NCI-H345 treated with DMSO at 0.1 percent for 48 hours (cell line): ENCODE measurements around the gene GRB10.
"Not testable (repeated sequence)": the region's sequence is repeated elsewhere in the genome, so short reads cannot be mapped to it uniquely, and the experiment has no call there.

ENCODE experiments used
- DNase-seq: peaks from one replicate; lab custom pipeline; 2025; ENCODE audit not compliant: unreplicated experiment; lab: John Stamatoyannopoulos, UW

The GRB10 gene

DNA sequence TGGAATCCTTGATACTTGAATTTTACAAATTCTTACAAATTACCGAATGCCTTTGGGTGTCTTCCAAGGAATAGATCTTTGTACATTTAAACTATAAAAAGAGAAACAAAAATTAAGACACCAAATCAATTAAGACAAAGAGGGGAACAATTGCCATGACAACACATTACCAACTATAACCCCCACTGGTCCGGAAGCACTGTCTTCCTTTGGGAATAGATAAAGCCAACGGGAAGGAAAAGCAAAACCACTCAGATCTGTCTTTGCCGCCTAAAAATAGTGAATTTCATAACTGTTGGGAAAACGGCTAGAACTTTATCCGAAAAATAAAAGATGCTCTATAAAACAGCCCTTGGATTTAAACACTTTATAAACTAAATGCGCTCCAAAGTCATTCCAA is 37.4 kb downstream of the GRB10 start:
- no peak for DNase-seq

DNA sequence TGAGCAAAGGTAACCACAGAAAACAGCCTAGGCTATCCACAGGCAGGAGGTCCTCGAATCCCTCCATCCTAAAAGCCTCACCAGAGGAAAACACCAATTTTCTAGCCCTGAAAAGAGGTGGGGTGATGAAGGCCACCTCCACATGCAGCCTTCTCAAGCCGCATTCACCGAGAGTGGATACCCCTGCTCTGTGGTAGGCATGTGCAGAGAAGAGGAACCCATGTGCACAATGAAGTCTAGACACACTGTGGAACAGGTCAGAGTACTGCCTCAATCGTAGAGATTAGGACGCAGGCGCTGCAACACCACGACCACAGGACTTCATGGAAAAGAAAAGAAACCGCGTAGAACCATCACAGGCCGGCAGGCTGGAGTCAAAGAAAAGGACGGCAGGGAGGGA is 38.8 kb downstream of the GRB10 start:
- DNase-seq = no peak

DNA sequence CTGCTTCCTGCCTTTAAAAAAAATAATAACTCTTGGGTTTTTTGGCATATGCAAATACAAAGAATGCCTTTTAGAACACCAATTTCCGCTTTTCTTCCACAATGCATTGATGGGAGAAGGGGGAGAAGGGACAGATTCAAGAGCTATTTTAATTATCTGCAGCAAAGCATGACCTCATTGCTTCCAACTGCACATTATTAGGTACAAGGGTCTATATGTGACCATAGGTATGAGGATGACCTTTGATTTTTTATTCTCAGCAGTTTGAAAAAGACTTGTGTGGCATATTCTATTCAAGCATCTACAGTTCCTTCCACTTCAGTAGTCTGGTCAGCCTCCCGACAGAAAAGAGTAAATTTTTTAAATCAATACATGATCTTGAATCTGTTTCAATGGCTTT is 39.7 kb downstream of the GRB10 start:
- no peak for DNase-seq

DNA sequence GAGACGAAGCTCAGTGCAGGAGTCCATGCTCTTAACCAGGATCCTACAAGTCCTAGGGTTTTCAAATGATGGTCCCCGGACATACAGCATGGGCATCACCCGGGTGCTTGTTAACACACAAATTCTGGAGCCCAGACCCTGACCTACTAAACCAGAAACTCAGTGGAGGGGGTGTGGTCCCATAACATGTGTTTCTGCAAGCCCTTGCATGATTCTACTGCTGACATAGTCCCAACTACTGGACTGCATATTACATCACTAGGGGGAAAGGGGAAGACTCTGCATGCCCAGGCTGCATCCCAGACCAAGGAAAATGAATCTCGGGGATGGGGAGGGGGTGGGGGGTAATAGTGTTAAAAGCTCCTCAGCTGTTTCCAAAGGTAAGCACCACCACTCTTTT is 40.3 kb downstream of the GRB10 start:
- no peak for DNase-seq

DNA sequence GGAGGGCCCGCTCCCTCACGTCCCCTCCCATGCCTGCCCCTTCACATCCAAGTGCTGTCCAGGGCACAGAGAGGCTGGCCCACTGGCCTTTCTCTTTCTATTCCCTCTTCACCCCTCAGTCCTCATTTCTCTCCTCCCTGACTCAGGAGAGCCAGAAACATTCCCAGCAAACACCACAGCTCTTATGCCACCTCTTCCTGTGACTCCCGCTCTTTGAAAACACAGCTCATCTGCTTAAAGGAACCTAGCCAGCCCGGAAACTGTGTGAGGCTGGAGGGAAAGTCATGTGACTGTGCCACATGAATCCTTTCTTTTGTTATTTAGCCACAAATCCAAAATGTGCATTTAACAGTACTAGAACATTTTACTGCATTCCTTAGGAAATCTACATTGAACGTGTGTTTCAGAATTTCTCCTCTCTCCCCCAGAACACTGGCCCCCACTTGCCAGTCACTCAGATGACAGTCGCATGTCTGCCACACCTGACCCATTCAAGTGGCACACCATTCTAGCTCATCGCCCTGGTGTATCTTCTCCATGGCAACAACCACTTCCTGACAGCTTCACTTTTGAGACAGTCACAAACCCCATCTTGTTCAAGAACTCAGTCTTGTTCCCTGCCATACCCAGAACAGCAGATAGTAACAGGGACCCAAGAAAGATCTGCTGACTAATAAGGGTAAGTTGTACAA is 42.8 kb downstream of the GRB10 start:
- DNase-seq = no peak

DNA sequence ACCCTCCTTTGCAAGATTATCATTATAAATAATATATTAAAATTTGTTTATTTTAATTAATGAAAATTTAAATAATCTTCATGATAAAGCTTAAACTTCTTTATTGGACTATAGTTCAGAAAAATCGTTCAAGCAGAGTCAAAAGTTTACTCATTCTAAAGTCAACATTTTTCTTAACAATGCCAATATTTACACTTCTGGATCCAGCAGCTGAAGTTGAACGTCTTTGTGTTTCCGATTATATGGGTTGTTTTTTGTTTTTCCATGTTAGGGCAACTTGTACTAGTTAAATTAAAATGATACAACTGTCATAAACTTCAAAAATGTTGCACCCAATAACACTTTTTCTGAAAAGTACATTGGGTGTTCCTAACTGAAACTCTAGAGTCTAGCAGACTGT is 43.8 kb downstream of the GRB10 start:
- DNase-seq = no peak

DNA sequence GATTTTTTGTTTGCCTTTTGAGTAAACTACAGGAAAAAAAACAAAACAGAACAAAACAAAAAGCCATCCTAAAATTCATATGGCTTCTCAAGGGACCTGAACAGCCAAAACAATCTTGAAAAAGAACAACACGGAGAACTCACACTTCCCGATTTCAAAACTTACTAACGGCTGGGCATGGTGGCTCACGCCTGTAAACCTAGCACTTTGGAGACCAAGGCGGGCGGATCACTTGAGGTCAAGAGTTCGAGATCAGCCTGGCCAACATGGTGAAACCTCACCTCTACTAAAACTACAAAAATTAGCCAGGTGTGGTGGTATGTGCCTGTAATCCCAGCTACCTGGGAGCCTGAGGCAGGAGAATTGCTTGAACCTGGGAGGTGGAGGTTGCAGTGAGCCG is 46.9 kb downstream of the GRB10 start:
- DNase-seq = not testable (repeated sequence)

DNA sequence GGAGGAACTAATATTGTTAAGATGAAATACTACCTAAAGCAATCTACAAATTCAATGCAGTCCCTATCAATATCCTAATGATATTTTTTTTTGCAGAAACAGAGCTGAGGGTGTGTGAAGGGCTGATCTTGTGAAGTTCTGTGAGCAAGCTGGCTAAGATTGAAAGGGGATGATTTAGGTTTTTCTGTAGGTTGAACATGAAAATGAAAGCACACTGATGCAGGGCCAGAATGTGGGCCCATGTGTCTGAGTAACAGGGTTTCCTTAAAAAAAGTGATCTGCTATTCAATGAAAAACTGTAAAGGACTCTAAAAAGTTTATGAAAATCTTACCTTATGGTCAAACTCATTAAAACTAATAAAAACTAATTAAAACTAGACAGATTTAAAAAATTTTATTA is 47.4 kb downstream of the GRB10 start:
- no peak for DNase-seq

DNA sequence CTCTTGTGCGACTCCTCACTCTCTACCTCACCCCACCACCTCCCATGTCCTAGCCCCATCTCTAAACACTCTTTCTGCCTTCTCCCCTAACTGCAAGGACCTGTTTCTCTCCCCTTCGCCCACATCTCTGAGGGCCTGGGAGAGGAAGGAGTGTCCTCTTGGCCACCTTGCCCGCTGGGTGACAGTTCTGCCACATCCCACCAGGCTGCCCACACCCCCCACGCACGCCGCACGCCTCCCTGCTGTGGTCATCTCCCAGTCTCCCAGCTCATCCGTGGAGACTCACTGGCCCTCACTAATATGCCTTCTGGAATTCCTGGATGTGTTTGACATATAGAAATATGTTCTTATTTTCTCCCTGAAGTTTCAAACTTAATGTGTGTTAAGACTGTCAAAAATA is 48.5 kb downstream of the GRB10 start:
- no peak for DNase-seq

DNA sequence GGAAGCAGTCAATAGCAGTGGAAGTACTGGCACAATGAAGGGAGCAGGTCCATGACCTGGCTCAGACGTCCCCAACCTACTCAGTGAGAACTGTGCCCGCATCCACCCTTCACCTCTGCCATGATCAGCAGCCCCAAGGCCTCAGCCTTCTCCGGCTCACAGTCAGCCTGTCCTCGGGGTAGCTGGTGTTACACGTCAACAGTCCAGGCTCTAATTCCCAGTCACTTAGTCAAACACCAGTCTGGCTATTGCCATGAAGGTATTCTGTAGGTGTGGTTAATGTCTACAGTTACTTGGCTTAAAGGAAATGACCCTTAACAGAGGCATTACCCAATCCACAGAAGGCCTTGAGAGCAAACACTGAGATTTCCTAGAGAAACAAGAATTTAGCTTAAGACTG is 49.1 kb downstream of the GRB10 start:
- no peak for DNase-seq

DNA sequence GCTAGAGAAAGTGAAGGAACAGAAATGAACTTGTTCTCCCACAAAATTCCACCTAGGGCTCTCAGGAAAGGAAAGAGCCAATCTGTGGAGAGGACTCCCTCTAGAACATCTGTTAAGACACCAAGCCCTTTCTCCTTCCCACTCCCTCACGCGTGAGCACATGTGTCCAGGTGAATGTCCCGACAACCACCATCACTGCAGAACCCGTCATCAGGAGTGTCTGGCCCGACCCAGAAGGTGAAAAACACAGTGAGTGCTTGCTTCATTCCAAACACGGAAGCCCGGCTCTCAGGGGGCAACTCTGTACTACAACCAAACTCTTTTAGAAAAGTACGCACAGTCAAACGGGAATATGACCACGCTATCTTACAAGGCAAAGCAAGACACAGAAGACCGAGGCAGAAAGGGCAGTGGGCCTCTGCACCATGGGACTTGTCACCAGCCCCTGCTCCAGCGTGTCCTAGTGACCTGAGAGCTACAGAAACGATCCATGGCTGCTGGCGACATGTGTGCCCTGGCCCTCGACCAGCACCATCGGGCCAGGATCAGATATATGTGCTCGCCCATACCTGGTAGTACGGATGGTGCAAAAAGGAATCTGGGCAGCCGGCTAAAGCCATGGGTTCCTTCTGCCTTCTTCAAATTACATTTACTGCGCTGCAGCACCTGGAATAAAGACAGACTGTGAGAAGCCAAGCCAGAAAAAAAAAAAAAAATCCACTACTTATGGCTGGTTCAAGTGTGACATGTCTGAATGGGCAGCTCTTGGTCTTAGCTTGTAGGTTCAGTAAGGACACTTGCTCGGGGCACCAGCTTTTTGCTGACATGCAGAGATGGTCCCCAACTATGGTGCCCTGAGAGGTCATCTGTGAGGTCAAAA is 50.8 kb downstream of the GRB10 start:
- no peak for DNase-seq

DNA sequence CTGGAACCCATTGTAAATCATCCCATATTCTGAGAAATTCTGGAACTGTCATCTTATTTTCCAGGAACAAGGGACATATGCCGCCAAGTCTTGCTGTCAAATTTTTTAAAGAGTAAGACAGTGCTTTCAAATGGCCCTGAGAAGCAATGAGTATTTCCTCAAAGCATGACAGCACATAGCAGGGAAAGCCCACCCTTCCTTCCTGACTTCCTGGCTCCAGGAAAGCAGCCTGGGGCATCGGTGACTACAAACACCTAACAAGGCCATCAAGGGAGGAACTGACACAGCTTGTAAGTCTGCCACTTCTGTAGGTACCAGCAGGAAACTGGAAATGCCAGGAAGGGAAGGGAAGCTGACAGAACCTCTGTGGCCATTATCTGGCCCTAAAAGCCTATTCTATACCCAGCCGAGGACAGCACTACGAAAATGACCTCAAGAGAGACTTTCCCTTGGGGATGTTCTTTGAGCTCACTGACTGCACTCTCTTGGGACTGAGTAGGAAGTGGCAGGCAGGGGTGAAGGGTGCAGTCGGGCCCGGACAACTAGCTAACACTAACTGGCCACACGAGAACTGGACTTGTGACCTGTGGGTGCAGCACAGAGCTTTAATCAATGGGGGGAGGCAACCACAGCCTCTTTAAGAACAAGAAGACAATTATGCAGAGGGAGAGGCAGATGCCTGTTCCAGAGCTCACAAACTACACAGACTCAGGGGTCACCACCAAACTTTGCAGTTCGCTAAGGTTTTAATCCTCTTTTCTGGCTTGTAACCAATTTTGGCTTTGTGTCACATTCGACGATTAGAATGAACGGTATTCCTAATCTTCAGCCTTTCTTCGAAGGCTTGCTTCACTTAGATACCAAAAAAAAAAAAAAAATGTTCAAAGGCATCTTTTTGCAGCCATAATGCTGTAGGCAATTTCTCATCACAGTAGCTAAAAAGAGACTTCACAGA is 52.0 kb downstream of the GRB10 start:
- no peak for DNase-seq

DNA sequence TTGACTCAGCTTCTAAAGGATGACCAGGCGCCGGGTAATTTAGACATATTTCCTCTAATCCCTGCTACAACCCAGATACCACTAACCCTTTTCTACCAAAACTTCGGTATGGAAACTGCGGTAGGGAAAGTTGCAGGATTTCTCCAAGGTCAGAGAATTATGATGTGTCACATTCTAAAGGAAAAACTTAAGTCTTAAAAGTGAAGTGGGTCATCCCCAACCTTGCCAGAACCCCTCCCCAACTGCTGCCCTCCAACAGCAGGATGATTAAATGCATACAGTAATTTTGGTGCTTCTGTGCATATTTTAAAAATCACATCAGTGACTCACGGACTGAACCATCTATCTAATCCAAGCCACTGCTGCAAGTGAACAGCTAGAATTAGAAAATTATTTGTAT is 52.7 kb downstream of the GRB10 start:
- DNase-seq = no peak

DNA sequence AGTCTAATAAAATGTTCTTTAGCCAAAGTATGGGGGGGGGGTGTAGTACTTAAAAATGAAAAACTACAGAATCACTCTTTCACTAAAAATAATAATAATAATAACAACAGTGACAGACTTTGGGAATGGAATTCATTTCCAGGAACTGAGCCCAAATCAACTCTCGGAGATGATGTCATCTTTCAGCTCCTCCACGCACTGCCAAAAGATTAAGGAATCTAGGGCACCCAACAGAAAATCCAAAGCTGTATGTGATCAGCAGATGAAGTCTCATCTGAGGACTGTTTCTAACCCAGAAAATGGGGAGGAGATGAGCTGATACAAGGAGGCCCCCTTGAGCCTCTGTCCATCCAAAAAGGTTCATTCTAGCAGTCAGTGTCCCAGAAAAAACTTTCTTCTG is 54.5 kb downstream of the GRB10 start:
- no peak for DNase-seq

DNA sequence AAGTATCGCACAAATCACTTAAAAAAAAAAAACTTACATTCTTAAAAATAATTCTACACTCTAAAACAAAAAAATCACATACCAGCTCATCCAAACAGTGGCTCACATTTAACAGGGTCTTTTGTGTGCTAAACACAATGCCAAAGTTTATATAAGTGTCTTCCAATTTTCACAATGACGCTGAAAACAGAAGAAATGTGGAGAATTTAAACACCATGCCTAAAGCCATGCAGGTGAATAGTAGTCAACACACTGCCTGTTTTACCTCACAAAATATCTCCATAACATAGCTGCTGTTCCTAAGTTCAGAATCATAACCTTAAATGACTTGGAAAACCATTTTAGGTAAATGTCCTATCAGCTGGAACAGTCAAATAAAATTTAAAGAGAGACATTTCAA is 55.0 kb downstream of the GRB10 start:
- DNase-seq = no peak

DNA sequence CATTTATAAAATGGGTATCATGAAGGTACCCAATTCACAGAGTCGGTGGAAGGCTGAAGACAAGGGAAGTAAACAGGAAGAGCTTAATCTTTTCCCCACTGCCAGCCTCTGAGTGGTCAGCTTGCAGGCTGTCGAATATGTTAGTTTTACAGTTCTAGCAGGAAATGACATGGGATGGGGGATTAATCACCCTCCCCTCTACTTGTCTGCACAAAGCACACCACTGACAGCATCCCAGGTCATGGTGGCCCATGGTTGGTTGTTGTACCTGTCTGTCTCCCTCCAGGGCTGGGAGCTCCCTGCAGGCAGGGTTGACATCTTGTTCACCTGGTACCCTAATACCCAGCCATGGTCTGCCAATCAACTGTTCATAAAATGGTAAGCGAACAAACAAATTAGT is 55.6 kb downstream of the GRB10 start:
- DNase-seq = no peak

DNA sequence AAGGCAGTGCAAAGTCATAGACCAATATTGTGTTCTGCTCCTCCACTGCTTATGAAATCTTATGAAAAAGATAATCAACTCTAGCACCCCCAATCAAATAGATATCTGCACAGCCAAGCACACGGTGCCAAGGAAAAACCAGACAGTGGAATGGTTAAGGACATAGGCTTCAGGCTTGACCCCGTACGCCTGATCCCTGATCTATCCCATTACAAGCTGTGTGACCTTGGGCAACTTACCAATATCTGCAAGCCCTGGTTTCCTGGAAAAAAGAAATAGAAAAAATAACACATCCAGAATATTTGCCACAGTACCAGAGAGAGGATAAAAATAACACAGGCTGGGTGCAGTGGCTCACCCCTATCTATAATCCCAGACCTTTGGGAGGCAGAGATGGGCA is 56.9 kb downstream of the GRB10 start:
- DNase-seq = no peak

DNA sequence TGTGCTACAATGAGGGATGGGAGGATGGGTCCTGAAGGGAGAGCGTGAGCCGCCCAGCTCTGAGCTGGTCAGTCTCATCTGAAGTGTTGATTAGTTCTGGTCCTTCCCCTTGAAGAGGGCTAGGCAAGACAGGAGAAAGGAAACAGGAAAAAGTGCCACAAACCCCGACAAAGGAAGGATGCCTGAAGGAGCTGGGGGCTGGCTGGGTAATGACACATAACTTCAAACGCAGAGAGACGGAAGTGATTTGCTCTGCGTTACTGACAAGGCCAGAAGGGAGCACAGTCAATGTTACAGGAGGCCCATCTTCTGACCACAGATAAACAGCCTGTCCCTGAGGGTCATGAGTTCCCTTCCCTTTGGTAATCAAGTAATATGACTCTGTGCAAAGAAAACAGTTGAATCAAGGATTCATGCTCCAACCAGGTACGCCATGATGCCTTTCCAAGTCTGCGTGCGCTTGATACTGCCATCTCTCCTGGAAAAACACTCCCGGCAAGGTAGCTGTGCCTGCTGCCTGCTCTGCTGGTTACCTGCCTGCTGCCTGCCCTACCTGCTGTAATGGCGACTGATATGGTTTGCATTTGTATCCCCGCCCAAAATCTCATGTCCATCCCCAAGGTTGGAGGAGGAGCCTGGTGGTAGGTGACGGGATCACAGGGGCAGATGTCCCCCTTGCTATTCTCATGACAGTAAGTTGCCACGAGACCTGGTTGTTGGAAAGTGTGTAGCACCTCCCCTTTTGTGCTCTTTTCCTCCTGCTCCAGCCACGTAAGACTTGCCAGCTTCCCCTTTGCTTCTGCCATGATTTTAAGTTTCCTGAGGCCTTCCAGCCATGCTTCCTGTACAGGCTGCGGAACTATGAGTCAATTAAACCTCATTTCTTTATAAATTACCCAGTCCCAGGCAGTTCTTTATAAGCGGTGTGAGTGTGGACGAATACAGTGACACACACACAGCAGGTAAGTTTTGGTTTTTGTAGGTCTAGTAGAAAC is 57.9 kb downstream of the GRB10 start:
- DNase-seq = no peak

DNA sequence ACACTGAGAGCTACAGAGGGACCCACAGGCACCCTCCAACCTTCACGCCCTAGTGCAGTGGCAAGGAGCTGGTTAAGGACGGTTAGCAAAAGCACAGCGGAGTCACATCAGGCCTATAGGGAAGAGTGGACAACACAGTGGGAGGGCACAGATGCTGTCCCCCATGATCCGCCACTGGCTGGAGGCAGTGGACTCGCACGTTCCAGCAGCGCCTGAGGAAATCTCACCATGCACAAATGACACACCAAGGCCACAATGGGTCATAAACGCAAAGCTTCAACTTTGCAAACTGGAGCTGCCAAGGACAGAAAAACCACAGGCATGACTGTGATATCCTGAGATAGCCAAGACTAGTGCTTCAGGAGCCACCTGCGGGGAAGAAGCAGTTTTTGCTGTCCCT is 58.8 kb downstream of the GRB10 start:
- DNase-seq = no peak

DNA sequence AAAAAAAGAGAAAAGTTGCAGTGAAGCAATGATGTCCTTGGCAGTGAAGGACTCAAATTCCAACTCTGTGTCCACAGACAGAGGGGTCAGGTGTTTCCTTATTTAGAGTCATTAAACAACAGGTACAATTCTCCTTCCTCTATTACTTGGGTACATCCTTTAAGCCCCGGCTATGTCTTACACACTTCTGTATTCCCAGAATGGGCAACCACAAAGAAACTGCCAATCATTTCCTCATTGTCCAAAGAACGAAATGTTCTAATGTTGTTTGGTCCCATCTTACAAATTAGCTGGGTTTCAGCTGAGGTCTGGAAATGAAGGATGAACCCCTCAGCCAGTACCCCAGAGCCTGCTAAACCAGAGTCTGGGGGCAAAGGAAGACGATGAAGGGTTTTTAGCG is 59.5 kb downstream of the GRB10 start:
- no peak for DNase-seq
